PFSK-1 (cell line): ENCODE results near the gene HMGCR.

ENCODE experiments used
- FOXP2 ChIP-seq: optimal IDR thresholded peaks from 2 replicates; pipeline ENCODE3; 2011; ENCODE audit warnings: borderline replicate concordance, control low read depth, inconsistent platforms; ENCODE audit not compliant: insufficient read depth; ENCODE audit errors: extremely low read length, extremely low read depth
- POLR2AphosphoS5 ChIP-seq: IDR thresholded peaks from 2 replicates; pipeline ENCODE4 v1.6.1; 2012; ENCODE audit warnings: low read depth, mild to moderate bottlenecking, control low read depth, low read length, moderate library complexity
- SIN3A ChIP-seq: IDR thresholded peaks from 2 replicates; pipeline ENCODE4 v1.6.1; 2012; ENCODE audit warnings: mild to moderate bottlenecking, low read length, moderate library complexity, borderline replicate concordance; ENCODE audit not compliant: insufficient read depth
- TAF1 ChIP-seq: IDR thresholded peaks from 2 replicates; pipeline ENCODE4 v1.6.1; 2012; ENCODE audit warnings: low read length, control low read depth, borderline replicate concordance; ENCODE audit not compliant: insufficient read depth
- TF ChIP-seq, protein P1 (sequence below), 2 experiments: IDR thresholded peaks; 2 replicates each; pipeline versions ENCODE4 v1.6.1 to v1.8.0; 2011 to 2012; ENCODE audit warnings: low read depth in 2 of 2, low read length in 2 of 2, control low read depth in 1 of 2, inconsistent platforms in 1 of 2, mild to moderate bottlenecking in 1 of 2, moderate library complexity in 1 of 2; ENCODE audit not compliant: insufficient read depth in 1 of 2

Gene HMGCR

GRCh38 chr5:75364571-75365280 is 27.7 kb downstream of the HMGCR start:
- no peak for TF ChIP-seq TAF1
- TF ChIP-seq, protein P1, sequence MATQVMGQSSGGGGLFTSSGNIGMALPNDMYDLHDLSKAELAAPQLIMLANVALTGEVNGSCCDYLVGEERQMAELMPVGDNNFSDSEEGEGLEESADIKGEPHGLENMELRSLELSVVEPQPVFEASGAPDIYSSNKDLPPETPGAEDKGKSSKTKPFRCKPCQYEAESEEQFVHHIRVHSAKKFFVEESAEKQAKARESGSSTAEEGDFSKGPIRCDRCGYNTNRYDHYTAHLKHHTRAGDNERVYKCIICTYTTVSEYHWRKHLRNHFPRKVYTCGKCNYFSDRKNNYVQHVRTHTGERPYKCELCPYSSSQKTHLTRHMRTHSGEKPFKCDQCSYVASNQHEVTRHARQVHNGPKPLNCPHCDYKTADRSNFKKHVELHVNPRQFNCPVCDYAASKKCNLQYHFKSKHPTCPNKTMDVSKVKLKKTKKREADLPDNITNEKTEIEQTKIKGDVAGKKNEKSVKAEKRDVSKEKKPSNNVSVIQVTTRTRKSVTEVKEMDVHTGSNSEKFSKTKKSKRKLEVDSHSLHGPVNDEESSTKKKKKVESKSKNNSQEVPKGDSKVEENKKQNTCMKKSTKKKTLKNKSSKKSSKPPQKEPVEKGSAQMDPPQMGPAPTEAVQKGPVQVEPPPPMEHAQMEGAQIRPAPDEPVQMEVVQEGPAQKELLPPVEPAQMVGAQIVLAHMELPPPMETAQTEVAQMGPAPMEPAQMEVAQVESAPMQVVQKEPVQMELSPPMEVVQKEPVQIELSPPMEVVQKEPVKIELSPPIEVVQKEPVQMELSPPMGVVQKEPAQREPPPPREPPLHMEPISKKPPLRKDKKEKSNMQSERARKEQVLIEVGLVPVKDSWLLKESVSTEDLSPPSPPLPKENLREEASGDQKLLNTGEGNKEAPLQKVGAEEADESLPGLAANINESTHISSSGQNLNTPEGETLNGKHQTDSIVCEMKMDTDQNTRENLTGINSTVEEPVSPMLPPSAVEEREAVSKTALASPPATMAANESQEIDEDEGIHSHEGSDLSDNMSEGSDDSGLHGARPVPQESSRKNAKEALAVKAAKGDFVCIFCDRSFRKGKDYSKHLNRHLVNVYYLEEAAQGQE (IDR thresholded peaks at IDR 0.05; ENCODE audit: insufficient read depth in 1 of 2, low read depth in 2 of 2, low read length in 2 of 2) = no peak
- no peak for TF ChIP-seq POLR2AphosphoS5
- no peak for TF ChIP-seq FOXP2
- no peak for TF ChIP-seq SIN3A

GRCh38 chr5:75365740-75366139 is 28.7 kb downstream of the HMGCR start:
- TF ChIP-seq POLR2AphosphoS5 (no peak), TAF1 (no peak), SIN3A (no peak), FOXP2 (no peak)
- TF ChIP-seq, protein P1 (IDR thresholded peaks at IDR 0.05; ENCODE audit: insufficient read depth in 1 of 2, low read depth in 2 of 2, low read length in 2 of 2) = no peak

GRCh38 chr5:75366787-75367186 is 29.8 kb downstream of the HMGCR start:
- TF ChIP-seq POLR2AphosphoS5 (no peak), TAF1 (no peak), SIN3A (no peak), FOXP2 (no peak)
- TF ChIP-seq, protein P1 (IDR thresholded peaks at IDR 0.05; ENCODE audit: insufficient read depth in 1 of 2, low read depth in 2 of 2, low read length in 2 of 2) = no peak

DNA sequence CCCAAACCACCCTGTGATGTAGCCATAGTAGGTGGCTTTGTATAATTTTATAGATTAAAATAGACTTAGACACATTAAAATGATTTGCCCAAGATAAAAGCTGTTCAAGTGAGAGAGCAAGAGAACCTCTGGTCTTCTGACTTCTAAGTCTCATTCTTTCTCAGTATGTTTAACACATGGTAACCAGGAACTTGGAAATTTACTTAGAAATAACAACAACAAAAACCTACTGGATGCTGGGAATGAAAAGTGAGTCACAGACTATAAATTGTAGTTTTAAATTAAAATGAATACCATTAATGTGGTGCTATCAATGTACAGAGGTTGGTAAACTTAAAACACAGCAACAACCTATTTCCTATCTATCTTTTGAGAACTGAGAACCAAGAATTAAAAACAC is 30.4 kb downstream of the HMGCR start:
- TF ChIP-seq TAF1 (no peak), FOXP2 (no peak), POLR2AphosphoS5 (no peak), SIN3A (no peak)
- TF ChIP-seq, protein P1 (IDR thresholded peaks at IDR 0.05; ENCODE audit: insufficient read depth in 1 of 2, low read depth in 2 of 2, low read length in 2 of 2) = no peak

DNA sequence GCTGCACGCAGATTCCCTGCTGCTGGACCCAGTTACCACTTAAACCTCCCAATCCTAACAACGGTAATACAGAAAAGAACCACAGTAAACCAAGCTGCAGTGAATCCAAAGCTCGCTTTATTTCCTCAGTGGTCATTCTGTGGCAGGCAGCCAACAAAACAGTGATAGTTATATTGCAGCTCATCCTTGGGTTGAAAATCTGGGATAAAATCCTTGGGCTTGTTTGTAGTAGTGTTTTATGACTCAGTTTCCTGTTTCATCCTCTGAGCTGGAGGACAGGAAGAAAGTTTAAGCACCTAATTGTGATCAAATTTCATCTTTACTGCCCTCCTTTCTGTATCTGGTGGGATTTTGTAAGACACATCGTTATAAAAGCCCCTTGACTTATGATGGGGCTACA is 31.4 kb downstream of the HMGCR start:
- TF ChIP-seq FOXP2 (no peak), POLR2AphosphoS5 (no peak), SIN3A (no peak), TAF1 (no peak)
- TF ChIP-seq, protein P1 (IDR thresholded peaks at IDR 0.05; ENCODE audit: insufficient read depth in 1 of 2, low read depth in 2 of 2, low read length in 2 of 2) = no peak
